HG03565 (cell line): Measurements from ENCODE around the gene CACNA2D3.
"Not testable (repeated sequence)": the region's sequence is repeated elsewhere in the genome, so short reads cannot be mapped to it uniquely, and the experiment has no call there.

Source experiments
- ATAC-seq: cut with Tn5 transposase; IDR thresholded peaks from one replicate; pipeline ENCODE4 v1.9.1; 2021; ENCODE audit warnings: mild to moderate bottlenecking, moderate library complexity; ENCODE audit not compliant: unreplicated experiment

The CACNA2D3 gene

GRCh38 chr3:54122324-54123002 is at the start of gene CACNA2D3:
TSS of gene CACNA2D3 (plus strand) at chr3:54122552.
- ATAC-seq, result no peak

- ATAC-seq, result no peak
Measured at GRCh38 chr3:54073386-54073785, 49.0 kb upstream of the CACNA2D3 start.

- no peak for ATAC-seq
Measured at GRCh38 chr3:54079314-54079713, 43.0 kb upstream of the CACNA2D3 start.

- no peak for ATAC-seq
Measured at GRCh38 chr3:54079730-54080325, 42.5 kb upstream of the CACNA2D3 start.

- no peak for ATAC-seq
Measured at GRCh38 chr3:54083921-54084320, 38.4 kb upstream of the CACNA2D3 start.

- no peak for ATAC-seq
Measured at GRCh38 chr3:54085936-54086335, 36.4 kb upstream of the CACNA2D3 start.

- ATAC-seq, result no peak
Measured at GRCh38 chr3:54086652-54087405, 35.5 kb upstream of the CACNA2D3 start.

- ATAC-seq, result no peak
Measured at GRCh38 chr3:54087581-54088410, 34.6 kb upstream of the CACNA2D3 start.

- no peak for ATAC-seq
Measured at GRCh38 chr3:54093491-54094248, 28.7 kb upstream of the CACNA2D3 start.

- no peak for ATAC-seq
Measured at GRCh38 chr3:54094926-54095325, 27.4 kb upstream of the CACNA2D3 start.

GRCh38 chr3:54099381-54099780 is 23.0 kb upstream of the CACNA2D3 start:
- ATAC-seq, result no peak

- ATAC-seq, result no peak
Measured at GRCh38 chr3:54104084-54104483, 18.3 kb upstream of the CACNA2D3 start.

- not testable (repeated sequence) for ATAC-seq
Measured at GRCh38 chr3:54116129-54116528, 6.2 kb upstream of the CACNA2D3 start.

- peak; percentile 85 for ATAC-seq
Measured at GRCh38 chr3:54120657-54121413, 1.5 kb upstream of the CACNA2D3 start.

- ATAC-seq, result no peak
Measured at GRCh38 chr3:54121414-54122323, 683 bp upstream of the CACNA2D3 start.

- ATAC-seq, result no peak
Measured at GRCh38 chr3:54123003-54123775, 837 bp downstream of the CACNA2D3 start.

GRCh38 chr3:54123776-54124196 is 1.4 kb downstream of the CACNA2D3 start:
- ATAC-seq, result no peak

- no peak for ATAC-seq
Measured at GRCh38 chr3:54125300-54125699, 2.9 kb downstream of the CACNA2D3 start.
